ENCODE results near the gene NDUFB5. TPM values are rescaled to one million over a fixed set of nuclear protein-coding genes. Genes with fewer than 3 reads are reported as not detected.
"Not testable (repeated sequence)": the region's sequence is repeated elsewhere in the genome, so short reads cannot be mapped to it uniquely, and the experiment has no call there.

The NDUFB5 gene
- total RNA-seq, 1 experiment from 2014 or later, result 95.6 TPM

- no peaks in the 10 kb centered on the region for H3K36me3 Mint-ChIP-seq
- no peaks in the 10 kb centered on the region for H3K27me3 Mint-ChIP-seq (ENCODE audit: low read depth)
- ATAC-seq, result no peak
- peaks cover 4% of the 10 kb centered on the region; the same call in 1 of the 2 replicates for H3K4me1 Mint-ChIP-seq
- H3K9me3 Mint-ChIP-seq, result peaks cover 7% of the 10 kb centered on the region
- no peak overlapping the region for H3K4me3 Mint-ChIP-seq
- no peak for DNase-seq (ENCODE audit: low spot score)
- no peak overlapping the region for H3K27ac Mint-ChIP-seq
- TF ChIP-seq EMX1 (CRISPR knock-in tag; IDR thresholded peaks at IDR 0.05) (no peak), ZSCAN18 (CRISPR knock-in tag; IDR thresholded peaks at IDR 0.05) (no peak)
- TF ChIP-seq, protein P1, sequence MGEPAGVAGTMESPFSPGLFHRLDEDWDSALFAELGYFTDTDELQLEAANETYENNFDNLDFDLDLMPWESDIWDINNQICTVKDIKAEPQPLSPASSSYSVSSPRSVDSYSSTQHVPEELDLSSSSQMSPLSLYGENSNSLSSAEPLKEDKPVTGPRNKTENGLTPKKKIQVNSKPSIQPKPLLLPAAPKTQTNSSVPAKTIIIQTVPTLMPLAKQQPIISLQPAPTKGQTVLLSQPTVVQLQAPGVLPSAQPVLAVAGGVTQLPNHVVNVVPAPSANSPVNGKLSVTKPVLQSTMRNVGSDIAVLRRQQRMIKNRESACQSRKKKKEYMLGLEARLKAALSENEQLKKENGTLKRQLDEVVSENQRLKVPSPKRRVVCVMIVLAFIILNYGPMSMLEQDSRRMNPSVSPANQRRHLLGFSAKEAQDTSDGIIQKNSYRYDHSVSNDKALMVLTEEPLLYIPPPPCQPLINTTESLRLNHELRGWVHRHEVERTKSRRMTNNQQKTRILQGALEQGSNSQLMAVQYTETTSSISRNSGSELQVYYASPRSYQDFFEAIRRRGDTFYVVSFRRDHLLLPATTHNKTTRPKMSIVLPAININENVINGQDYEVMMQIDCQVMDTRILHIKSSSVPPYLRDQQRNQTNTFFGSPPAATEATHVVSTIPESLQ (CRISPR knock-in tag; IDR thresholded peaks at IDR 0.05), result no peak
- TF ChIP-seq, protein P2, sequence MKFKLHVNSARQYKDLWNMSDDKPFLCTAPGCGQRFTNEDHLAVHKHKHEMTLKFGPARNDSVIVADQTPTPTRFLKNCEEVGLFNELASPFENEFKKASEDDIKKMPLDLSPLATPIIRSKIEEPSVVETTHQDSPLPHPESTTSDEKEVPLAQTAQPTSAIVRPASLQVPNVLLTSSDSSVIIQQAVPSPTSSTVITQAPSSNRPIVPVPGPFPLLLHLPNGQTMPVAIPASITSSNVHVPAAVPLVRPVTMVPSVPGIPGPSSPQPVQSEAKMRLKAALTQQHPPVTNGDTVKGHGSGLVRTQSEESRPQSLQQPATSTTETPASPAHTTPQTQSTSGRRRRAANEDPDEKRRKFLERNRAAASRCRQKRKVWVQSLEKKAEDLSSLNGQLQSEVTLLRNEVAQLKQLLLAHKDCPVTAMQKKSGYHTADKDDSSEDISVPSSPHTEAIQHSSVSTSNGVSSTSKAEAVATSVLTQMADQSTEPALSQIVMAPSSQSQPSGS (CRISPR knock-in tag; IDR thresholded peaks at IDR 0.05; ENCODE audit: borderline replicate concordance, low read depth), result no peak
- CTCF ChIA-PET, result interaction anchor here (1.0 kb wide), 1 partner anchor 9 kb away, joined by 3 read pairs; no protein-coding TSS in a partner anchor
- POLR2A ChIA-PET, result no interaction called here
These were observed 35.9 kb downstream of the NDUFB5 start for GRCh38 chr3:179640469-179640868.

DNA sequence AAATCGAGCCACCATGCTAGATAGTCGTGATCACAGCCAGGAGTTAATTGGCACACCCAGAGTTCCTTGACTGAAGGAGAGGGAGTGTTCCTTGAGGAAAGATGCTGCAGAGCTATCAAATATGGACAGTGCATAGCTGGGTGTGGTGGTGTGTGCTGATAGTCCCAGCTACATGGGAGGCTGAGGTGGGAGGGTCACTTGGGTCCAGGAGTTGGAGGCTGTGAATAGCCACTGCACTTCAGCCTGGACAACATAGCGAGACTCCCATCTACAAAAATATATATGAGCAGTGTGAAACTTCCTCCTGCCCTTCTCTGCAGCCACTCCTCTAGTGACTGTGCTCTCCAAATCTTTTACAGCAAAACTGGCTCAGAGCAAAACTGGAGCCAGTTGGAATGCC is 38.3 kb downstream of the NDUFB5 start:
- DNase-seq (ENCODE audit: low spot score) (no peak), ATAC-seq (no peak)
- ChIA-PET CTCF (no interaction called here), POLR2A (no interaction called here)
- Mint-ChIP-seq H3K36me3 (no peaks in the 10 kb centered on the region), H3K9me3 (peaks cover 7% of the 10 kb centered on the region), H3K27ac (no peak overlapping the region), H3K4me3 (no peak overlapping the region), H3K27me3 (ENCODE audit: low read depth) (no peaks in the 10 kb centered on the region), H3K4me1 (peaks cover 4% of the 10 kb centered on the region; the same call in 1 of the 2 replicates)
- TF ChIP-seq, protein P3, sequence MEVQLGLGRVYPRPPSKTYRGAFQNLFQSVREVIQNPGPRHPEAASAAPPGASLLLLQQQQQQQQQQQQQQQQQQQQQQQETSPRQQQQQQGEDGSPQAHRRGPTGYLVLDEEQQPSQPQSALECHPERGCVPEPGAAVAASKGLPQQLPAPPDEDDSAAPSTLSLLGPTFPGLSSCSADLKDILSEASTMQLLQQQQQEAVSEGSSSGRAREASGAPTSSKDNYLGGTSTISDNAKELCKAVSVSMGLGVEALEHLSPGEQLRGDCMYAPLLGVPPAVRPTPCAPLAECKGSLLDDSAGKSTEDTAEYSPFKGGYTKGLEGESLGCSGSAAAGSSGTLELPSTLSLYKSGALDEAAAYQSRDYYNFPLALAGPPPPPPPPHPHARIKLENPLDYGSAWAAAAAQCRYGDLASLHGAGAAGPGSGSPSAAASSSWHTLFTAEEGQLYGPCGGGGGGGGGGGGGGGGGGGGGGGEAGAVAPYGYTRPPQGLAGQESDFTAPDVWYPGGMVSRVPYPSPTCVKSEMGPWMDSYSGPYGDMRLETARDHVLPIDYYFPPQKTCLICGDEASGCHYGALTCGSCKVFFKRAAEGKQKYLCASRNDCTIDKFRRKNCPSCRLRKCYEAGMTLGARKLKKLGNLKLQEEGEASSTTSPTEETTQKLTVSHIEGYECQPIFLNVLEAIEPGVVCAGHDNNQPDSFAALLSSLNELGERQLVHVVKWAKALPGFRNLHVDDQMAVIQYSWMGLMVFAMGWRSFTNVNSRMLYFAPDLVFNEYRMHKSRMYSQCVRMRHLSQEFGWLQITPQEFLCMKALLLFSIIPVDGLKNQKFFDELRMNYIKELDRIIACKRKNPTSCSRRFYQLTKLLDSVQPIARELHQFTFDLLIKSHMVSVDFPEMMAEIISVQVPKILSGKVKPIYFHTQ (CRISPR knock-in tag; IDR thresholded peaks at IDR 0.05), result no peak
- TF ChIP-seq, protein P4, sequence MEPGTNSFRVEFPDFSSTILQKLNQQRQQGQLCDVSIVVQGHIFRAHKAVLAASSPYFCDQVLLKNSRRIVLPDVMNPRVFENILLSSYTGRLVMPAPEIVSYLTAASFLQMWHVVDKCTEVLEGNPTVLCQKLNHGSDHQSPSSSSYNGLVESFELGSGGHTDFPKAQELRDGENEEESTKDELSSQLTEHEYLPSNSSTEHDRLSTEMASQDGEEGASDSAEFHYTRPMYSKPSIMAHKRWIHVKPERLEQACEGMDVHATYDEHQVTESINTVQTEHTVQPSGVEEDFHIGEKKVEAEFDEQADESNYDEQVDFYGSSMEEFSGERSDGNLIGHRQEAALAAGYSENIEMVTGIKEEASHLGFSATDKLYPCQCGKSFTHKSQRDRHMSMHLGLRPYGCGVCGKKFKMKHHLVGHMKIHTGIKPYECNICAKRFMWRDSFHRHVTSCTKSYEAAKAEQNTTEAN (CRISPR knock-in tag; IDR thresholded peaks at IDR 0.05), result no peak
- TF ChIP-seq FOXJ3 (CRISPR knock-in tag; IDR thresholded peaks at IDR 0.05; ENCODE audit: borderline replicate concordance), result no peak
- no peak for TF ChIP-seq AFF4 (CRISPR knock-in tag; IDR thresholded peaks at IDR 0.05; ENCODE audit: borderline replicate concordance)
- TF ChIP-seq E2F4 (CRISPR knock-in tag; IDR thresholded peaks at IDR 0.05; ENCODE audit: borderline replicate concordance, low read depth), result no peak

- POLR2A ChIA-PET, result not testable (repeated sequence)
These were observed 39.2 kb downstream of the NDUFB5 start for GRCh38 chr3:179643837-179644236.

More at GRCh38 chr3:179643837-179644236, 39.2 kb downstream of the NDUFB5 start:
- not testable (repeated sequence) for H3K27ac Mint-ChIP-seq; H3K27me3 Mint-ChIP-seq (ENCODE audit: low read depth); H3K9me3 Mint-ChIP-seq; H3K4me3 Mint-ChIP-seq; H3K36me3 Mint-ChIP-seq; DNase-seq (ENCODE audit: low spot score); ATAC-seq; H3K4me1 Mint-ChIP-seq
- CTCF ChIA-PET, result interaction anchor here (0.9 kb wide), 1 partner anchor 9 kb away, joined by 3 read pairs; the partner anchor contains the start of gene USP13

Data from WTC11 (cell line).